ENCODE results near the gene TAF1B. TPM values are rescaled to one million over a fixed set of nuclear protein-coding genes. Genes with fewer than 3 reads are reported as not detected.
"Not testable (repeated sequence)": the region's sequence is repeated elsewhere in the genome, so short reads cannot be mapped to it uniquely, and the experiment has no call there.

The TAF1B gene
- total RNA-seq, 1 donor from 2014 or later, result 6.1 TPM

DNA sequence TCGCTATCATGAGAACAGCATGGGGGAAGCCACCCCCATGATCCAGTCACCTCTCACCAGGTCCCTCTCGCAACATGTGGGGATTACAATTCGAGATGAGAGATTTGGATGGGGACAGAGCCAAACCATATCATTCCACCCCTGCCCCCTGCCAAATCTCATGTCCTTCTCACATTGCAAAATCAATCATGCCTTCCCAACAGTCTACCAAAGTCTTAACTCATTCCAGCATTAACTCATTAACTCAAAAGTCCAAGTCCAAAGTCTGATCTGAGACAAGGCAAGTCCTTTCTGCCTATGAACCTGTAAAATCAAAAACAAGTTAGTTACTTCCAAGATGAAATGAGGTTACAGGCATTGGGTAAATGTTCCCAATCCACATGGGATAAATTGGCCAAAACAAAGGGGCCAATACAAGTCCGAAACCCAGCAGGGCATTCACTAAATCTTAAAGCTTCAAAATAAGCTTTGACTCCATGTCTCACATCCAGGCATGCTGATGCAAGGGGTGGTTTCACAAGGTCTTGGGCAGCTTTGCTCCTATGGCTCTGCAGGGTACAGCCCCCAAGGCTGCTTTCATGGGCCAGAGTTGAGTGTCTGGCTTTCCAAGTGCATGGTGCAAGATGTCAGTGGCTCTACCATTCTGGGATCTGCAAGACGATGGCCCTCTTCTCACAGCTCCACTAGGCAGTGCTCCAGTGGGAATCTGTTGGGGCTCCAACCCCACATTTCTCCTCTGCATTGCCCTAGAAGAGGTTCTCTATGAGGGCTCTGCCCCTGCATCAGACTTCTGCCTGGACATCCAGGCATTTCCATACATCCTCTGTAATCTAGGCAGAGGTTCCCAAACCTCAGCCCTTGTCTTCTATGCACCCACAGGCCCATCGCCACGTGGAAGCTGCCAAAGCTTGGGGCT, 14.8 kb downstream of the TAF1B start:
- intact Hi-C loops (cut with DNase I), result no loop called here
- no peak for ATAC-seq (ENCODE audit: poor library complexity)
- no peak for DNase-seq

DNA sequence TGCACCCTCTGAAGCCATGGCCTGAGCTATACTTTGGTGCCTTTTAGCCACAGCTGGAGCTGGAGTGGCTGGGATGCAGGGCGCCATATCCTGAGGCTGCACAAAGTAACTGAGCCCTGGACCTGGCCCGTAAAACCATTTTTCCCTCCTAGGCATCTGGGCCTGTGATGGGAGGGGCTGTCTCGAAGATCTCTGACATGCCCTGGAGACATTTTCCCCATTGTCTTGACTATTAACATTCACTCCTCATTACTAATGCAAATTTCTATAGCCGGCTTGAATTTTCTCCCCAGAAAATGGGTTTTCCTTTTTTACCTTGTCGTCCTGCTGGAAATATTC, 15.4 kb downstream of the TAF1B start:
- intact Hi-C loops (cut with DNase I), result no loop called here
- ATAC-seq (ENCODE audit: poor library complexity) (no peak), DNase-seq (no peak)

DNA sequence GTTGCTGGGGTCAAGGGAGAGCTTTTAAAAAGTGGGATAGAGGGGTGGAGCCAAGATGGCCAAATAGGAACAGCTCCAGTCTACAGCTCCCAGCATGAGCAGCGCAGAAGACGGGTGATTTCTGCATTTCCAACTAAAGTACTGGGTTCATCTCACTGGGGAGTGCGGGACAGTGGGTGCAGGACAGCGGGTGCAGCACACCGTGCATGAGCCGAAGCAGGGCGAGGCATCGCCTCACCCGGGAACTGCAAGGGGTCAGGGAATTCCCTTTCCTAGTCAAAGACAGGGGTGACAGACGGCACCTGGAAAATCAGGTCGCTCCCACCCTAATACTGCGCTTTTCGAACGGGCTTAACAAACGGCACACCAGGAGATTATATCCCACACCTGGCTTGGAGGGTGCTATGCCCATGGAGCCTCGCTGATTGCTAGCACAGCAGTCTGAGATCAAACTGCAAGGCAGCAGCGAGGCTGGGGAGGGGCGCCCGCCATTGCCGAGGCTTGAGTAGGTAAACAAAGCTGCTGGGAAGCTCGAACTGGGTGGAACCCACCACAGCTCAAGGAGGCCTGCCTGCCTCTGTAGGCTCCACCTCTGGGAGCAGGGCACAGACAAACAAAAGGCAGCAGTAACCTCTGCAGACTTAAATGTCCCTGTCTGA, 17.8 kb downstream of the TAF1B start:
- ATAC-seq (ENCODE audit: poor library complexity); intact Hi-C loops (cut with DNase I); DNase-seq: not testable (repeated sequence)

DNA sequence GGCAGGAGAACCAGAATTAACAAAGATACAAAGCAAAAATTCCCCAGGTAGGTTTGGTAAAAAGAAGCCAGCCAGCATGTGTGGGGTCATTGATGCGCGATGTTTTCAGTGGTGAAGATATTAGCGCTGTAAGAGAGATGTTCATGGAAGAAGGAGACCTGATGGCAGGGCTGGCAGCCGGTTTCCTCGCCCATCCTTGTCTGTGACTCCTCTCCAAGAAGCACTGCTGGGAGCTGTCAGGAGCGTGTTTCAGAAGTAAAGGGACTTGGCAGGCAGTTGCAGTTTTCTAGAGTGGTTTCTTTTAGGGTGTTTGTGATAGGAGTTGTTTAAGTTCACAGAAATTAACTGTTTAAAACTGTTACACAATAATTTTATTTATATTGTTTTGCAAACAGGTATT, 24.6 kb downstream of the TAF1B start:
- no peak for ATAC-seq (ENCODE audit: poor library complexity)
- DNase-seq, result no peak
- intact Hi-C loops (cut with DNase I), result no loop called here

DNA sequence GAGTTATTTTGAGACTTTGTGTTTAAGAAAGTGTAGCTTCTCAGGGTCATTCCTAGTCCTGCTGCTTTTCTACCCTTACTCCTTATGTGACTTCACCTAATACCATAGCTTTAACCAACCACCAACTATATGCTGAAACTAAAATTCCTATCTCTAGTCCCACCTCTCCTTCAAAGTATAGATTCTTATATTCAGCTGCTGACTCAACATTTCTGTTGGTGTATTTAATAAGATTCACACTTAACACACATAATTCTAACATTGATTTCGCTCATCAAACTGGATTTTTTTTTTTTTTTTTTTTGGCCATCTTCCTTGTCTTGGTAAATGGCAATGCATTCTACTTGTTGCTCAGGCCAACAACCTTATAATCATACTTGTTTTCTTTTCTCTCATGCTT, 30.1 kb downstream of the TAF1B start:
- DNase-seq (no peak), ATAC-seq (ENCODE audit: poor library complexity) (no peak)
- intact Hi-C loops (cut with DNase I), result no loop called here

DNA sequence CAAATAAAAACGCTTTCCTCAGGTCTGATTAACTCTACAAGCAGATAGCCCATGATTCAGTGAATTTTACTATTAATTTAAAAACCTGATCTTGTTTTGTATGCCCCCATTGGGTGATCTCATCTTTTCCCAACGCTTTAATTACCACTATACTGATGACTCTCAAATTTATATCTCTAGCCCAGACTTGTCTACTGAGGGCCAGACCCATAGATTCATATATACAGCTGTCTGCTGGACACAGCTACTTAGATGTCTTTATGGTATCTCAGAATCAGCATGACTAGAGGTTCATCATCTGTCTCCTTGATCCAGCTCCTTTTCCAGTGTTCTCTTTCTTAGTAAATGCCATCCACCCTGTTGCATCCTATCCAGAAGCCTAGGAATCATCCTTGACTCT, 33.8 kb downstream of the TAF1B start:
- DNase-seq, result no peak

DNA sequence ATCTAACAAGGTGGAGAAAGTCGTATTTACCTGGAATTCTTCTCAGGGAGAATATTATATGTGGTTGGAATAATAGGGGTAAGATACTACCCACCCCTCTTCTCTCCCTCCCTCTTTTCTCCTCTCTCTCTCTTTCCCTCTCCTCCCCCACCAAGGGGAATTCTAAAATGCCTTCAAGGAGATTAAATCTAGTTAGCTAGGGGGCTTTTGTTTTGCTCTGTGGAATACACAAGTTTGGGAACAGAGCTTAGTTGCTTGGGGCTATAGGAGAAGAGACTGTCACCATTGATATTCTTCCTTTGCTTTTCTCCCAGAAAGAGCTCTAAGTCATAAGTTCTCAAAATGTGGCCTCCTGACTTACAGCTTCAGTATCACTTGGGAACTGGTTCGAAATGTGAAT, 34.5 kb downstream of the TAF1B start:
- DNase-seq, result no peak
- intact Hi-C loops (cut with DNase I), result no loop called here
- no peak for ATAC-seq (ENCODE audit: poor library complexity)

More for the DNA sequence above, 33.8 kb downstream of the TAF1B start:
- intact Hi-C loops (cut with DNase I), result no loop called here
- no peak for ATAC-seq (ENCODE audit: poor library complexity)

DNA sequence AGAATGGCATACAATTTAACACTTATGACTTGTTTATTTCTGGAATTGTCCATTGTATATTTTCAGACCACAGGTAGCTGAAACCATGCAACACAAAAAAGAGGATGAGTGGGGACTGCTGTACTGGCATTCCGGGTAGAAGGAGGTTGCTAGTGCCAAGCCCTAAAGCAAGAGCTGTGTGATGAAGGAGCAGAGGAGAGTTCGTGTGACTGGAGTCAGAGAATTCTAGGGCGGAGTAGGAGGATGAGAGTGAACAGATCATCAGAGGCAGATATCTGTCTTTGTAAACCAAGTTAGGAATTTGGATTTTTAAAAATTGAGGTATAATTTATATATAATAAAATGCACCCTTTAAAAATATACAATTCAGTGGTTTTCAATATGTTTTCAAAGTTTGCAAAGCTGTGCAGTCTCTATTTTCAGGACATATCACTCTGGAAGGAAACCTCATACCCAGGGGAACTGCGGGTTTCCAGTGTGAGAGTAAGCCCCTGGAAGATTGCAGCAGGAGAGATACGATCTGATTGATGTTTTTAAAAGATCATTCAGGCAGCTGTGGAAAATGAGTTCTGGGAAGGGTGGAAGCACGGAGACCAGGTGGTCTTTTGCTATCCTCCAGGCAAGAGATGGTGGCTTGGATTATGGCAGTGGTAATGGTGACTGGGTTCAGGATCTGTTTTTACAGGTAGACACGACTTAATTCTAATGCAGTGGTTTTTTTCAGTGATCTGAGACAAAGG, 36.4 kb downstream of the TAF1B start:
- ATAC-seq (ENCODE audit: poor library complexity) (no peak), DNase-seq (no peak)
- intact Hi-C loops (cut with DNase I), result no loop called here

DNA sequence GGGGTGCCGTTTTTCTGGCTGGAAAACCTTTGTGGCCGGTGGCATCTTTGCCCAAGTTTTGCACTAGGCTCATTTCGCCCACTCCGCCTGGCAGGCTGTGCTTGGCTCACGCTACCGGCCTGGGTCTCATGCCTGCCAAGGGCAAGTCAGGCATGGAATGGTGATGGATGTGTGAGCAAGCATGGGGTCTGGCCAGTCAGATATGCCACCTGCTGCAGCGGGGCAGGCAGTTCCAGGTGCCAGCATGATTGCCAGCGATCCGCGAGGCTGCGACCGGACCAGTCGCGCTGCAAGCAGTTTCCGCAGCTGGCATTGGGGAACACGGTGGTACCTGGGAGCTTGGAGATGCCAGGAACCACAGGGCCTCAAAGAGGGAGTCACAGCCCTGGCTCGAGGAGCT, 40.6 kb downstream of the TAF1B start:
- DNase-seq (no peak), ATAC-seq (ENCODE audit: poor library complexity) (no peak)
- intact Hi-C loops (cut with DNase I), result no loop called here

DNA sequence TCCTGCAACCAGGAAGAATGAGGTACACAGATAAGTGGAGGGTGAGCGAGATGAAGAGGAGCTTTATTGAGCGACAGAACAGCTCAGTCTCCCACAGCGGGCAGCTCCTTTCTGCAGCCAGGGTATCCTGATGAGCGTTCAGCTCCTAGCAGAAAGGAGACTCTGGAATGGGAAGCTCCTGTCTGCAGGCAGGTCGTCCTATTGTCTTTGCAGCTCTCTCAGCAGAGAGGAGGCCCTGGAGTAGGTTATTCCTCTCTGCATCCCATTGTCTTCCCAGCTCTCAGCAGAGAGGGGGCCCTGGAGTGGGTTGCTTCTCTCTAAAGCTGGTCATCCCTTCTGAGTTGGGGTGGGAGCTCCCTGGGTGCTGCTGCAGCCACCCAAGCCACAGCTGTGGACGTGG, 41.2 kb downstream of the TAF1B start:
- ATAC-seq (ENCODE audit: poor library complexity), result no peak
- intact Hi-C loops (cut with DNase I), result no loop called here
- DNase-seq, result no peak

DNA sequence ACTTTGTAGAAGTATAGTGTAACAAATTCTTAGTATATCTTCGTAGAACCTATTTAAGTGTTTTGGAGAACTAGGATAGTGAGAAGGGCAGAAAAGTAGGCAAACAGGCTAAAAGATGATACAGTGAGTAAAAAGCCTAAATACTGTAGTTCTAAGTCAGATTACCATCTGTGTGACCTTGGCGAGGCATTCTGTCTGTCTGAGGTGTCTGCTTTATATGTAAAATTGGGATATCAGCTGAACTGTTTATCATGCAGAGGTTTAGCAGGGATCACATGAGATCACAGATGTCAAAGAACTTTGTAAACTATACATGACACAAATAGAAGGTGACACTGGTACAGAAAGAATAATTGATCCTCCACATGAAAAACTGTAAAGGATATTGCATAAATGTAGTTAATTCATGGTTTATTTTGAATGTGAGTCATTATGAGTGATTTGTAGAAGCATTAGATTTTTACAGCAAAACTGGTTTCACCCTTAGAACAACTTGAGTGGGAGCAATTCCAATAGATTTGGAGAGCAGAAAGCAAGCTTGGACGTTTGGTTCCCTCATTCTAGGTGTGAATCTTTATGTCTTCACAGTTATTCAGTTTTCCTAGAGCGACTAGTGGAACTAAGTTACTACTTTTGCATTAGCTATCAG, 41.9 kb downstream of the TAF1B start:
- DNase-seq (no peak), ATAC-seq (ENCODE audit: poor library complexity) (no peak)
- intact Hi-C loops (cut with DNase I), result no loop called here

DNA sequence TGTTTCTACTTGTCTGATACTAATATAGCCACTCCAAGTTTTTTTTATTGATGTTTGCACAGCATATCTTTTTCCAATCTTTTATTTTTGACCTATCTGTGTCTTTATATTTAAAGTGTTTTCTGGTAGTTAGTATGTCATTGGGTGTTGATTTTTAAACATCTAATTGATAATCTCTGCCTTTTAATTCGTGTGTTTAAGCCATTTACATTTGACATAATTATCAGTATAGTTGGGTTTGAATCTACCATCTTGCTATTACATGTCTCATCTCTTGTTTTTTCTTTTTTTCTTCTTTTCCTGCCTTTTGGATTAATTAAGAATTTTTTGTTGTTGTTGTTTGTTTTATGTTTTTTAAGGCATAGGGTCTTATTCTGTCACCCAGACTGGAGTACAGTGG, 44.2 kb downstream of the TAF1B start:
- intact Hi-C loops (cut with DNase I), result no loop called here
- ATAC-seq (ENCODE audit: poor library complexity), result no peak

DNA sequence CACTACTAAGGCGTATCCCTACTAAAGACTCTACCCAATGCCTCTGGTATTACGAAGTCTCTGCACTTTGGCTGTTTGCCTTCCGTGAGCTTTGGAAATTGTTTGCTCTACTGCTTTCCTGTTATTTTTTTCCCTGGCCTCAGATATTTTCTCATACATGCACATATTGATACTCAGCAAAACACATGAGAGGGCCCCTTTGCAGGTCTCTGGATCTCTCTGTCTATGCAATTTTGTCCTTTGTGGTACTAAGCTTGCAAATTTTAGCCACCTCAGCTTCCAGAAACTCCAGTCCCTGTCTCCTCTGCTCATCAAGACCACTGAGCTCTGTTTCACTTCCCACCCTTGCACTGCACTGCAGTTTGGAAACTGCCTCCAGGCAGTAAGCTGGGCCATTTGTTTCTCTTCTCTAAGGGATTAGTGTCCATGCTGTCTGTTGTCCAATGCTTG, 46.6 kb downstream of the TAF1B start:
- intact Hi-C loops (cut with DNase I), result no loop called here
- no peak for ATAC-seq (ENCODE audit: poor library complexity)

More for the DNA sequence above, 44.2 kb downstream of the TAF1B start:
- no peak for DNase-seq

DNA sequence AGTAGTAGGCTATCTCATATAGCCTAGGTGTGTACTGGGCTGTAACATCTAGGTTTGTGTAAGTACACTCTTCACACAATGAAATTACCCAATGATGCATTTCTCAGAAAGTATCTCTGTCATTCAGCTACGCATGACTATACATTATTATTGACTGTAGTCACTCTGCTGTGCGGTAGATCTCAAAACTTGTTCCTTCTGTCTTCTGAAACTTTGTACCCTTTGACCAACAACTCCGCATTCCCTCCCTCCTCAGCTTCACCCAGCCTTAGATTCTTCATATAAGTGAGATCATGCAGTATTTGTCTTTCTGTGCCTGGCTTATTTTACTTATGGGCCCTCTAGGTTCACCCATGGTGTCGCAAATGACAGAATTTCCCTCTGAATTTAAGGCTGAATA, 49.0 kb downstream of the TAF1B start:
- ATAC-seq (ENCODE audit: poor library complexity) (no peak), DNase-seq (no peak)
- intact Hi-C loops (cut with DNase I), result no loop called here

More for the DNA sequence above, 46.6 kb downstream of the TAF1B start:
- DNase-seq, result no peak

DNA sequence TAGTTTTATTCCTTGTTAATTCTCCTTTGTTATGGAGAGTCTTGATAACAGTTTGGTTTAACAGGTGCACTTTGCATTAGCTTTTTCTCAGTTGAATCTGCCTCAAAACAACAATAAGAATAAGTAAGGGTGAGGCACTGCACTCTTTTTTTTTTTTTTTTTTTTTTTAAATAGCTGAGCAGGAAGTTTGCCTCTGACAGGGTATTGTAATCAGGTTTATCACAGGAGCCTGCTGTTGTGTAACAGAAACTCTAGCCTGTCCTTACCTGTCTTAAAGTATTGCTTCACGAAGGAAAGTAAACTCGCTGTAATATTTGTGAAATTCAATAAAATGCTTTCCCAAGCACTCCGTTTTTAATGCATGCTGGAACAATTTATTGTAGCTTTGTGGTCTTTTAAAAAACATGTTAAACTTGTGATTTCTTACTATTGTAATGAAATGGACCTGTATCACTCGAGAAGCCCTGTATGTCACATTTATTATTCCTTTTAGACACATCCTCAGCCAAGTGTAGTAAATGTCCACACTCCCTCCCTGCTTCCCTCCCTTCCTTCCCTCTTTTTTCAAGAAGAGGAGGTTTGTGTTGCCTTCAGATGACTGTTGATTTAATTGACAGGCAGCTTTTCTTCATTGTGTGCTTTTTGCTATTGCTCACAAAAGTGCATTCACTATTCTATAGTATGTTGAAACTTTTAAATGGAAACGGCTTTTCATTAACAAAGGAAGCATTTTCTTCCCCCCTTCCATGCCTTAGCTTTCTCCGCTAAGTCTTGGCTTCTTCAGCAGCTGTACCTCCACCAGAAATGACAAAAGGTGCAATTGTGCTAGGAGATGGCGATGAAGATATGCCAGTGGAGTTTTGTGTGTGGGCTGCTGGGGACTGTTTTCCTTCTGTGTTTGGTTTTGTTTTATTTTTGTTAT, 52.7 kb downstream of the TAF1B start:
- no peak for DNase-seq
- ATAC-seq (ENCODE audit: poor library complexity), result no peak
- intact Hi-C loops (cut with DNase I), result no loop called here

DNA sequence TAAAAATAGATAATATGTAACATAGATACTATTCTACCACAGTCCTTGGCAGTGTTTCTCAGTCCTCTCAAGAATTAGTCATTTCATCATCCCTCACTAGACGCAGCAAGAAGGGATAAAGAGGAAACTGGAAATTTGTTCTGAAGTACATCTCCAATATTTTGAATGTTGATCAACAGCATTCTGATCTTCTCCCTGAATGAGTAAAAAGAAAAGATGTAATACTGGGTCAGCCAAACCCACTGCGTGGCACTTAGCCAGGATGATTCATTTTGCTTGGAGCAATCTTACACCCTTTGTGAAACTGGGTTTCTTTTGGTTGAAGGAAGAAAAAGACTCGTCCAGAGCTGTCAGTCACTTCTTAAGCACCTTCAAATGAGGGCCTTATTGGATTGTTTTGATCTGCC, 54.1 kb downstream of the TAF1B start:
- intact Hi-C loops (cut with DNase I), result no loop called here
- DNase-seq (peak; percentile 61), ATAC-seq (ENCODE audit: poor library complexity) (peak; percentile 68)

DNA sequence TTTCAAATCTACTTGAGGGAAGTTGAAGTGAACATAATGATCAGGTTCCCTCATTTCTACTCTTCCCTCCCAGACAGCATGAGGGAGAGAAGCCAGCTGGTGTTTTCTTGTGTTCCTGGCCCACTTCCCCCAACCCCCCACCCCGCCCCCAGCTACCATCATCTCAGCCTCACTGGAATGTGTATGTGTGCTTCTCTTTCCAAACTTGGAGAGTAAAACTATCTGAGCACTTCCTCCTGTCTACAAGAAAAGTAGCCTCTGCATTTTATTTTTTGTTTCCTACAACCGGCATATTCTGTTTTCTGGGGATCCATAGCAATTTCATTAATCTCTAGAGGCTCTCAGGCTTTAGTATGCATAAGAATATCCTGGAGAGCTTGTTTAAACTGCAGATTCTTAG, 54.6 kb downstream of the TAF1B start:
- ATAC-seq (ENCODE audit: poor library complexity) (no peak), DNase-seq (no peak)
- intact Hi-C loops (cut with DNase I), result no loop called here

DNA sequence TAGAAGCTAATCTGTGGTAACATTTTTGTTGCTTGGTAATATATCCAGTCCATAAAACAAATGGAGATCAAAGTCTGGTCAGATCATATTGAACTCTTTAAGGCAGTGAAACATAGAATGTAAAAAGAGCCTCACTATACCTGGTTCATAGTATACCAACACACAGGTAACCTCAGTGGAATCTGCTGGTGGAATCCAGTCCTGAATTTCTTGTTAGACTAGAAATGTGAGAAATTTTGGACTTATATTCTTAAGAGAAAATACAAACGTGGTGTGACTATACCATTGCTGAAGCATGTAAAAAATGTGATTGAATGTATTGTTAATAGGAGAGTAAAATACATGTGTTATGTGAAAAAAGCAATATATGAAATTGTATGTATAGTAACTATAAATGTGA, 62.1 kb downstream of the TAF1B start:
- DNase-seq, result no peak
- intact Hi-C loops (cut with DNase I), result no loop called here
- no peak for ATAC-seq (ENCODE audit: poor library complexity)

All from Right ventricle myocardium superior (tissue), 1 donor.